ENCODE measurements around the gene TRIM52. TPM values are rescaled to one million over a fixed set of nuclear protein-coding genes. Genes with fewer than 3 reads are reported as not detected.
"Not testable (repeated sequence)": the region's sequence is repeated elsewhere in the genome, so short reads cannot be mapped to it uniquely, and the experiment has no call there.

Gene TRIM52
- total and polyA plus RNA-seq, 9 of the 15 experiments (the other 6 are each of a cell fraction or from before 2014, with no cell fraction given): 3.3 to 21.9 (median 13.5) TPM

DNA sequence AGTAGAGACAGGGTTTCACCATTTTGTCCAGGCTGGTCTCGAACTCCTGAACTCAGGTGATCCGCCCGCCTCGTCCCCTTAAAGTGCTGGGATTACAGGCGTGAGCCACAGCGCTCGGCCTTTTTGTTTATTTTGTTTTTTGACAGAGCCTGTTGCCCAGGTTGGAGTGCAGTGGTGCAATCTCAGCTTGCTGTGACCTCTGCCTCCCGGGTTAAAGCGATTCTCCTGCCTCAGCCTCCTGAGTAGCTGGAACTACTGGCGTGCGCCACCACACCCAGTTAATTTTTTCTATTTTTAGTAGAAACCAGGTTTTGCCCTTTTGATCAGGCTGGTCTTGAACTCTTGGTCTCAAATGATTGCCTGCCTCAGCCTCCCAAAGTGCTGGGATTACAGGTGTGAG lies 50.8 kb downstream of the TRIM52 start:
- H4K20me1 ChIP-seq (replicated peaks; ENCODE audit: control insufficient read depth, insufficient read depth, low read length); in situ Hi-C loops (cut with MboI); H3K36me3 ChIP-seq (ENCODE audit: control insufficient read depth, insufficient read depth, low read length); H3K27ac ChIP-seq (ENCODE audit: extremely low read depth, low read depth, low read length); H3K79me2 ChIP-seq (ENCODE audit: control insufficient read depth, insufficient read depth, low read length); H3K4me3 ChIP-seq; ATAC-seq; CTCF ChIA-PET (ENCODE audit: low intra/inter-chr PET ratio); H3K27me3 ChIP-seq (ENCODE audit: control insufficient read depth in 2 of 2, insufficient read depth in 2 of 2, low read length in 2 of 2); FAIRE-seq; H3K9me3 ChIP-seq (replicated peaks; ENCODE audit: control insufficient read depth, insufficient read depth, low read depth, low read length); H3K9me1 ChIP-seq (ENCODE audit: control insufficient read depth, insufficient read depth, low read length); H3K9ac ChIP-seq (ENCODE audit: insufficient read depth in 1 of 2, low read depth in 2 of 2, low read length in 2 of 2); intact Hi-C loops (cut with micrococcal nuclease); DNase-seq (ENCODE audit: extremely low read depth in 1 of 4, low spot score in 3 of 4); H3K4me2 ChIP-seq (ENCODE audit: insufficient read depth, low read length); BruUV-seq (replicated peaks); H2AFZ ChIP-seq (ENCODE audit: low read depth, low read length): not testable (repeated sequence)
- peaks cover 13 to 23% of the 10 kb centered on the region in 2 experiments; a peak in 4 of 5 replicates for H3K4me1 ChIP-seq (replicated peaks in 1 of 2; ENCODE audit: control insufficient read depth in 2 of 2, insufficient read depth in 2 of 2, low read length in 2 of 2)
- POLR2A ChIA-PET: interaction anchor here (1.1 to 1.5 kb wide), 2 partner anchors 10 to 26 kb away, joined by 4 read pairs; no protein-coding TSS in a partner anchor
- peak; percentile 12 to 13; a peak in 2 of 4 replicates for TF ChIP-seq KDM1A (IDR thresholded peaks at IDR 0.05)
- 47% methylated on average over 11 of the region's 11 CpGs for WGBS (ENCODE audit: insufficient coverage, low coverage, missing lambda C conversion rate)

DNA sequence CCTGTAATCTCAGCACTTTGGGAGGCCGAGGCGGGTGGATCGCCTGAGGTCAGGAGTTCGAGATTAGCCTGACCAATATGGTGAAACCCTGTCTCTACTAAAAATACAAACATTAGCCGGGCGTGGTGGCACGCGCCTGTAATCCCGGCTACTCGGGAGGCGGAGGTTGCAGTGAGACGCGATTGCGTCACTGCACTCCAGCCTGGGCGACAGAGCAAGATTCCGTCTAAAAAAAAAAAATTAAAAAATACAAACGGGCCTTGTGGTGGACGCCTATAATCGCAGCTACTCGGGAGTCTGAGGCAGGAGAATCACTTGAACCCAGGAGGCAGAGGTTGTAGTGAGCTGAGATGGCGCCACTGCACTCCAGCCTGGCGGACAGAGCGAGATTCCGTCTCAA lies 51.9 kb downstream of the TRIM52 start:
- H3K4me1 ChIP-seq (replicated peaks in 1 of 2; ENCODE audit: control insufficient read depth in 2 of 2, insufficient read depth in 2 of 2, low read length in 2 of 2): peaks cover 24 to 25% of the 10 kb centered on the region in 2 experiments; a peak in 4 of 5 replicates
- CTCF ChIA-PET (ENCODE audit: low intra/inter-chr PET ratio); intact Hi-C loops (cut with micrococcal nuclease): not testable (repeated sequence)

More for the DNA sequence above, 51.9 kb downstream of the TRIM52 start:
- H3K27ac ChIP-seq (ENCODE audit: extremely low read depth, low read depth, low read length); H3K4me3 ChIP-seq; H2AFZ ChIP-seq (ENCODE audit: low read depth, low read length); H3K27me3 ChIP-seq (ENCODE audit: control insufficient read depth in 2 of 2, insufficient read depth in 2 of 2, low read length in 2 of 2); BruUV-seq (replicated peaks); H3K36me3 ChIP-seq (ENCODE audit: control insufficient read depth, insufficient read depth, low read length); H3K9ac ChIP-seq (ENCODE audit: insufficient read depth in 1 of 2, low read depth in 2 of 2, low read length in 2 of 2); H3K79me2 ChIP-seq (ENCODE audit: control insufficient read depth, insufficient read depth, low read length); in situ Hi-C loops (cut with MboI); H4K20me1 ChIP-seq (replicated peaks; ENCODE audit: control insufficient read depth, insufficient read depth, low read length); DNase-seq (ENCODE audit: extremely low read depth in 1 of 4, low spot score in 3 of 4); H3K9me1 ChIP-seq (ENCODE audit: control insufficient read depth, insufficient read depth, low read length); FAIRE-seq; ATAC-seq; H3K9me3 ChIP-seq (replicated peaks; ENCODE audit: control insufficient read depth, insufficient read depth, low read depth, low read length); H3K4me2 ChIP-seq (ENCODE audit: insufficient read depth, low read length): not testable (repeated sequence)
- POLR2A ChIA-PET: interaction anchor here (0.7 to 1.8 kb wide), 2 partner anchors 25 to 712 kb away, joined by 3 to 5 read pairs; no protein-coding TSS in a partner anchor
- WGBS (ENCODE audit: insufficient coverage, low coverage, missing lambda C conversion rate): 80% methylated on average over 14 of the region's 24 CpGs
- TF ChIP-seq CEBPB (tag; IDR thresholded peaks at IDR 0.05) (peak; percentile 40), CEBPG (CRISPR knock-in tag; IDR thresholded peaks at IDR 0.05) (0 out of 2 replicates have a peak, but pooled peaks have one; percentile 21), CEBPG (tag; conservative IDR thresholded peaks at IDR 0.05 in 1 of 2, IDR thresholded peaks at IDR 0.05 in 1 of 2) (0 out of 4 replicates have a peak, but pooled peaks of 1 of the 2 experiments have one; percentile 26)
- TF ChIP-seq, protein P1, sequence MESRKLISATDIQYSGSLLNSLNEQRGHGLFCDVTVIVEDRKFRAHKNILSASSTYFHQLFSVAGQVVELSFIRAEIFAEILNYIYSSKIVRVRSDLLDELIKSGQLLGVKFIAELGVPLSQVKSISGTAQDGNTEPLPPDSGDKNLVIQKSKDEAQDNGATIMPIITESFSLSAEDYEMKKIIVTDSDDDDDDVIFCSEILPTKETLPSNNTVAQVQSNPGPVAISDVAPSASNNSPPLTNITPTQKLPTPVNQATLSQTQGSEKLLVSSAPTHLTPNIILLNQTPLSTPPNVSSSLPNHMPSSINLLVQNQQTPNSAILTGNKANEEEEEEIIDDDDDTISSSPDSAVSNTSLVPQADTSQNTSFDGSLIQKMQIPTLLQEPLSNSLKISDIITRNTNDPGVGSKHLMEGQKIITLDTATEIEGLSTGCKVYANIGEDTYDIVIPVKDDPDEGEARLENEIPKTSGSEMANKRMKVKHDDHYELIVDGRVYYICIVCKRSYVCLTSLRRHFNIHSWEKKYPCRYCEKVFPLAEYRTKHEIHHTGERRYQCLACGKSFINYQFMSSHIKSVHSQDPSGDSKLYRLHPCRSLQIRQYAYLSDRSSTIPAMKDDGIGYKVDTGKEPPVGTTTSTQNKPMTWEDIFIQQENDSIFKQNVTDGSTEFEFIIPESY (CRISPR knock-in tag; IDR thresholded peaks at IDR 0.05): 0 out of 2 replicates have a peak, but pooled peaks have one; percentile 27
